GM12875 (cell line): ENCODE measurements around the gene LONRF2.

ENCODE experiments used
- H3K4me3 ChIP-seq: one replicate; pipeline ENCODE4 v1.5.1; 2011; ENCODE audit warnings: low read depth, low read length, control low read depth
- CTCF ChIP-seq: IDR thresholded peaks from 2 replicates; pipeline ENCODE4 v1.5.1; 2011; ENCODE audit warnings: low read depth, mild to moderate bottlenecking, control low read depth, inconsistent platforms, low read length, moderate library complexity, borderline replicate concordance; ENCODE audit not compliant: insufficient read depth

Gene LONRF2

GRCh38 chr2:100279586-100280534, 42.4 kb downstream of the LONRF2 start:
- no peak for TF ChIP-seq CTCF
- H3K4me3 ChIP-seq, result no peak overlapping the region

GRCh38 chr2:100278986-100279385, 43.3 kb downstream of the LONRF2 start:
- H3K4me3 ChIP-seq, result no peak overlapping the region
- TF ChIP-seq CTCF, result no peak

- TF ChIP-seq CTCF, result no peak
- H3K4me3 ChIP-seq, result no peak overlapping the region
Observed at GRCh38 chr2:100278501-100278900, 43.8 kb downstream of the LONRF2 start.

- no peak overlapping the region for H3K4me3 ChIP-seq
- TF ChIP-seq CTCF, result no peak
Observed at GRCh38 chr2:100277540-100278207, 44.6 kb downstream of the LONRF2 start.

GRCh38 chr2:100276716-100277115, 45.6 kb downstream of the LONRF2 start:
- TF ChIP-seq CTCF, result no peak
- no peak overlapping the region for H3K4me3 ChIP-seq

- no peak for TF ChIP-seq CTCF
- H3K4me3 ChIP-seq, result no peak overlapping the region
Observed at GRCh38 chr2:100275200-100275589, 47.1 kb downstream of the LONRF2 start.
